Neuron (in vitro differentiated cells): ENCODE results near the gene STPG3.
"Not testable (repeated sequence)": the region's sequence is repeated elsewhere in the genome, so short reads cannot be mapped to it uniquely, and the experiment has no call there.

Experiments used
- H2AFZ ChIP-seq: one replicate; pipeline ENCODE4 v1.6.1; 2013; ENCODE audit warnings: low read depth, mild to moderate bottlenecking, inconsistent platforms, low read length, moderate library complexity
- H3K27me3 ChIP-seq: one replicate; pipeline ENCODE4 v1.6.1; 2013; ENCODE audit warnings: low read length; ENCODE audit not compliant: insufficient read depth
- H3K36me3 ChIP-seq: one replicate; pipeline ENCODE4 v1.6.1; 2013; ENCODE audit warnings: low read length; ENCODE audit not compliant: insufficient read depth
- H3K4me1 ChIP-seq: one replicate; pipeline ENCODE4 v1.6.1; 2013; ENCODE audit warnings: low read length; ENCODE audit not compliant: insufficient read depth
- H3K4me3 ChIP-seq: 2 replicates; pipeline ENCODE4 v1.5.1; 2013; ENCODE audit warnings: mild to moderate bottlenecking, low read length, moderate library complexity
- H3K9me3 ChIP-seq: one replicate; pipeline ENCODE4 v1.6.1; 2013; ENCODE audit warnings: low read length

Gene STPG3

GRCh38 chr9:137233143-137233980, 17.7 kb upstream of the STPG3 start:
- H3K9me3 ChIP-seq = no peaks in the 10 kb centered on the region
- H3K27me3 ChIP-seq = peaks cover 3% of the 10 kb centered on the region
- no peak overlapping the region for H2AFZ ChIP-seq
- H3K4me1 ChIP-seq = peaks cover 10% of the 10 kb centered on the region
- H3K36me3 ChIP-seq = no peaks in the 10 kb centered on the region
- H3K4me3 ChIP-seq = no peak overlapping the region

GRCh38 chr9:137234055-137234697, 16.9 kb upstream of the STPG3 start:
- Histone ChIP-seq H3K9me3 (no peaks in the 10 kb centered on the region), H3K36me3 (no peaks in the 10 kb centered on the region), H3K4me3 (no peak overlapping the region), H3K4me1 (peaks cover 14% of the 10 kb centered on the region), H2AFZ (no peak overlapping the region), H3K27me3 (peaks cover 3% of the 10 kb centered on the region)

GRCh38 chr9:137234758-137235423, 16.2 kb upstream of the STPG3 start:
- peaks cover 14% of the 10 kb centered on the region for H3K4me1 ChIP-seq
- H3K9me3 ChIP-seq = no peaks in the 10 kb centered on the region
- H3K27me3 ChIP-seq = peaks cover 3% of the 10 kb centered on the region
- H3K4me3 ChIP-seq = no peak overlapping the region
- no peaks in the 10 kb centered on the region for H3K36me3 ChIP-seq
- H2AFZ ChIP-seq = no peak overlapping the region

GRCh38 chr9:137235424-137236237, 15.5 kb upstream of the STPG3 start:
- Histone ChIP-seq H3K36me3 (no peaks in the 10 kb centered on the region), H3K4me1 (peaks cover 14% of the 10 kb centered on the region), H3K4me3 (no peak overlapping the region), H3K9me3 (no peaks in the 10 kb centered on the region), H3K27me3 (peaks cover 3% of the 10 kb centered on the region), H2AFZ (no peak overlapping the region)

- Histone ChIP-seq H3K9me3 (no peaks in the 10 kb centered on the region), H3K4me1 (peaks cover 14% of the 10 kb centered on the region), H3K4me3 (no peak overlapping the region), H2AFZ (no peak overlapping the region), H3K36me3 (no peaks in the 10 kb centered on the region), H3K27me3 (no peaks in the 10 kb centered on the region)
Observed at GRCh38 chr9:137236238-137236935, 14.7 kb upstream of the STPG3 start.

- Histone ChIP-seq H3K9me3 (no peaks in the 10 kb centered on the region), H3K36me3 (peaks cover 3% of the 10 kb centered on the region), H3K4me1 (peaks cover 15% of the 10 kb centered on the region), H2AFZ (no peak overlapping the region), H3K27me3 (no peaks in the 10 kb centered on the region), H3K4me3 (no peak overlapping the region)
Observed at GRCh38 chr9:137236936-137237421, 14.1 kb upstream of the STPG3 start.

GRCh38 chr9:137237759-137238726, 13.0 kb upstream of the STPG3 start:
- Histone ChIP-seq H3K4me1 (peaks cover 26% of the 10 kb centered on the region), H3K9me3 (no peaks in the 10 kb centered on the region), H3K4me3 (no peak overlapping the region), H3K36me3 (peaks cover 13% of the 10 kb centered on the region), H2AFZ (no peak overlapping the region), H3K27me3 (no peaks in the 10 kb centered on the region)

GRCh38 chr9:137239541-137240200, 11.4 kb upstream of the STPG3 start:
- peak overlapping the region; percentile 53 for H2AFZ ChIP-seq
- H3K4me3 ChIP-seq = peak overlapping the region; percentile 65
- H3K9me3 ChIP-seq, H3K27me3 ChIP-seq: not testable (repeated sequence)
- H3K4me1 ChIP-seq = peaks cover 25% of the 10 kb centered on the region
- H3K36me3 ChIP-seq = peaks cover 23% of the 10 kb centered on the region

GRCh38 chr9:137240318-137240840, 10.7 kb upstream of the STPG3 start:
- no peaks in the 10 kb centered on the region for H3K27me3 ChIP-seq
- peak overlapping the region; percentile 65 for H3K4me3 ChIP-seq
- peaks cover 25% of the 10 kb centered on the region for H3K4me1 ChIP-seq
- no peaks in the 10 kb centered on the region for H3K9me3 ChIP-seq
- H2AFZ ChIP-seq = peak overlapping the region; percentile 53
- H3K36me3 ChIP-seq = peaks cover 23% of the 10 kb centered on the region

GRCh38 chr9:137240841-137241489, 10.1 kb upstream of the STPG3 start, which contains the start of gene TUBB4B:
TSS of gene TUBB4B (plus strand) at chr9:137241287. CDS start at chr9:137241361, 74 bp downstream.
- H3K9me3 ChIP-seq = no peaks in the 10 kb centered on the region
- peak within 1 kb of the TSS; percentile 53 for H2AFZ ChIP-seq
- peak within 1 kb of the TSS; percentile 89 for H3K4me3 ChIP-seq
- peaks cover 25% of the 10 kb centered on the region for H3K4me1 ChIP-seq
- peaks cover 23% of the 10 kb centered on the region for H3K36me3 ChIP-seq
- no peaks in the 10 kb centered on the region for H3K27me3 ChIP-seq
